Midbrain (tissue), 1 donor: ENCODE results near the gene PHF14.
"Not testable (repeated sequence)": the region's sequence is repeated elsewhere in the genome, so short reads cannot be mapped to it uniquely, and the experiment has no call there.

Experiments
- DNase-seq: peaks from one replicate; lab custom pipeline; 2025; lab: John Stamatoyannopoulos, UW

Gene PHF14

DNA sequence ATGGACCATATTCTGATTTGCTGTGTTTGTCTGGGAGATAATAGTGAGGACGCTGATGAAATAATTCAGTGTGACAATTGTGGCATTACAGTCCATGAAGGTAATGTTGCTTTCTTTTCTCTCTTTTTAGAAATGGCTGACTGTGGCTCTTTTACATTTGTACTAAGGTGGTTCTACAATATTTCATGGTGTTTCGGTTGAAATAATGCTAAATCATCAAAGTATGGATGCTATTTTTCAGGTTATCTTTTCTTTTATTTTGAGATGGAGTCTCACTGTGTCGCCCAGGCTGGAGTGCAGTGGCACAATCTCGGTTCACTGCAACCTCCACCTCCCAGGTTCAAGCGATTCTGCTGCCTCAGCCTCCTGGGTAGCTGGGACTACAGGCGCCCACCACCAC lies 17.1 kb downstream of the PHF14 start:
- DNase-seq: not testable (repeated sequence)

DNA sequence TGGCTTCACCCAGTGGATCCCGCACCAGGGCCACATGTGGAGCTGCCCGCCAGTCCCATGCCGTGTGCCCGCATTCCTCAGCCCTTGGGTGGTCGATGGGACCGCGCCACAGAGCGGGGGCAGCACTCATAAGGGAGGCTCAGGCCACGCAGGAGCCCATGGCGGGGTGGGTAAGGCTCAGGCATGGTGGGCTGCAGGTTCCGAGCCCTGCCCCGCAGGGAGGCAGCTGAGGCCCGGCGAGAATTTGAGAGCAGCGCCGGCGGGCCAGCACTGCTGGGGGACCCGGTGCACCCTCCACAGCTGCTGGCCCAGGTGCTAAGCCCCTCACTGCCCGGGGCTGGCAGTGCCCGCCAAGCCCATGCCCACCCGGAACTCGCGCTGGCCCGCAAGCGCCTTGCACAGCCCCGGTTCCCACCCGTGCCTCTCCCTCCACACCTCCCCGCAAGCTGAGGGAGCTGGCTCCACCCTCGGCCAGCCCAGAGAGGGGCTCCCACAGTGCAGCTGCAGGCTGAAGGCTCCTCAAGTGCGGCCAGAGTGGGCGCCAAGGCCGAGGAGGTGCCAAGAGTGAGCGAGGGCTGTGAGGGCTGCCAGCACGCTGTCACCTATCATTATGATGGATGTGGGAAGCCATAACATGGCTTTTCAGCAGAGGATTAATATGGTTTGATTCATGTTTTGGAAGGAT lies 22.0 kb downstream of the PHF14 start:
- DNase-seq: not testable (repeated sequence)

DNA sequence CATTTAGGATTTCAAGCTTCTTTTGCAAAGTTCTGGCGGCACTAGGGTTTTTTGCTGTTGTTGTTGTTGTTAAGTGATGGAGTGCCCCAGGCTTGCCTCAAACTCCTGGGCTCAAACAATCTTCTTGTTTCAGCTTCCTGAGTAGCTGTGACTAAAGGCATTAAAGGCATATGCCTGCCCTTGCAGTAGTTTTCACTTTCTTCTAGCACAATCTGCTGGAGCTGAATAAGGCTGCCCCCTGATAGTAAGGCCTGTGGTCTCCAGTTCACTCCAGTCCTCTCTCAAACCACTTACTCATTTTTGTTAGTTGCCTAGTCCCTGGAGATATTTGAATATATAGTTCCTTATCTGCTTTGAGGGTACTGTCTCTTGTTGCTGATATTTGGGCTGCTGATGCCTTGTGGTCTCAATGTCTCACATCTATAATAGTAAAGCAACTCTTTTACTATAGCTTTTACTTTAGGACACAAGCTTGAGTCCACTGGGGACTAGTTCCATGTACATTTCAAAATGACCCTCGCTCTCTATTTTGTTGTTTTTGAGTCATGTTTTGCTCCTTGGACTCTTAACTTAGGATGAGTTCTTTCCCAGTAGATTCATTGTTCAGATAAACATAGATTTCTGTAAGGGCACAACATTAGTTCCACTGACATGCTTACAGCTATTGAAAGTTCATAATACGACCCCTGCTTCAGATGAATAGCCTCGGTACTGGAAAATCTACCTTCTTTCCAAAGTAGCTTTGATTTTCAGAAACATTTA lies 25.5 kb downstream of the PHF14 start:
- no peak for DNase-seq

- DNase-seq: no peak
Measured at GRCh38 chr7:11005202-11005601, 31.5 kb downstream of the PHF14 start.

DNA sequence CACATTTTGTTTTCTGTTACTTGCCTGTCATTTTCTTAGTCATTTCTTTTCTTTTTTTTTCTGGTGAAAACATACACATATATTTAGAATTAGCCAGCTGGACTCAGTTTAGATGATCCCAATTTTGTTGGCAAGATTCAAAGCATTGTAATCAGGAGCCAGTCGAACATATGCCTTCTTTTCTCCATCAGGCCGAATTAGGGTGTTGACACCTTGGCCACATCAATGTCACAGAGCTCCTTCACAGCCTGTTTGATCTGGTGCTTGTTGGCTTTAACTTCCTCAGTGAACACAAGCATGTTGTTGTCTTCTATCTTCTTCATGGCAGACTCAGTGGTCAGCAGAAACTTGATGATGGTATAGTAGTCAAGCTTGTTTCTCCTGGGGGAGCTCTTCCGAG lies 32.6 kb downstream of the PHF14 start:
- no peak for DNase-seq

- DNase-seq: no peak
Measured at GRCh38 chr7:11009631-11010030, 36.0 kb downstream of the PHF14 start.

DNA sequence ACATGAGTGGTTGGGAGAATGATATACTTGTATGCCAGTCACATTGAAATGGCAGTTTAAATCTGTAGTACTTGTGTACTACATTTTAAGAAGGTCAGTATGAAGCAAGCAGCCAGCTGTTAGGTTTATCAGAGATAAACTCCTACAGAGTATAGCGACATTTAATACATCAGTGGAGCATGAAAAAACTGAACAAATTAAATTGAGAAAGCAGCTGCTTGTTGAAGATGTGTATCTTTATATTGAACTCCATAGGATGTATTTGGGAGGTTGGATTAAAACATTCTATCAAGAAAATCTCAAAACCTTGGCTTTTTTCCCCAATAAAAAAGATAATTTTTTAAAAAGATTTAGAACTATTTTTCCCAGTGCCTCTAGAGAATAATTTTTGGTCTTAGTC lies 47.8 kb downstream of the PHF14 start:
- no peak for DNase-seq

- no peak for DNase-seq
Measured at GRCh38 chr7:11026452-11027359, 53.0 kb downstream of the PHF14 start.

- no peak for DNase-seq
Measured at GRCh38 chr7:11035661-11036060, 62.0 kb downstream of the PHF14 start.

- no peak for DNase-seq
Measured at GRCh38 chr7:11039974-11040373, 66.3 kb downstream of the PHF14 start.

DNA sequence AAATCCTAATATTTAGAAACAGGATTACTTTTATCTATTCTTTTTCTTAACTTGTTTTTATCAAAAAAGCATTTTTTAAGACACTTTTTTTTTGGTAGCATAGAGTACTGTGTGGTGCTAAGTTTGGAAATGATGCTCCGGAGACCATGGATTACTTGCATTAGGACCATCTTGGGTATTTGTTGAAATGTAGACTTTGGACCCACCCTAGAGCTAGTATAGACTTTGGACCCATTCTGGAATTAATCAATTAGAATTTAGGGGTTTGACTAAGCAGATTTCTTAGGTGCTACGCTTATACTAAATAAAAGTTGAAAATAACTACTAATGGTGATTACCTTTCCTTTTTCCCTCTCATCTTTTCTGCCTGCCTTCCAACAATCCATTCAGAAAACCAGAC lies 80.4 kb downstream of the PHF14 start:
- DNase-seq: no peak

- no peak for DNase-seq
Measured at GRCh38 chr7:11060893-11061292, 87.2 kb downstream of the PHF14 start.

- DNase-seq: no peak
Measured at GRCh38 chr7:11062110-11062509, 88.4 kb downstream of the PHF14 start.

GRCh38 chr7:11069591-11069990 lies 95.9 kb downstream of the PHF14 start:
- no peak for DNase-seq

GRCh38 chr7:11077816-11078215 lies 104.1 kb downstream of the PHF14 start:
- no peak for DNase-seq

DNA sequence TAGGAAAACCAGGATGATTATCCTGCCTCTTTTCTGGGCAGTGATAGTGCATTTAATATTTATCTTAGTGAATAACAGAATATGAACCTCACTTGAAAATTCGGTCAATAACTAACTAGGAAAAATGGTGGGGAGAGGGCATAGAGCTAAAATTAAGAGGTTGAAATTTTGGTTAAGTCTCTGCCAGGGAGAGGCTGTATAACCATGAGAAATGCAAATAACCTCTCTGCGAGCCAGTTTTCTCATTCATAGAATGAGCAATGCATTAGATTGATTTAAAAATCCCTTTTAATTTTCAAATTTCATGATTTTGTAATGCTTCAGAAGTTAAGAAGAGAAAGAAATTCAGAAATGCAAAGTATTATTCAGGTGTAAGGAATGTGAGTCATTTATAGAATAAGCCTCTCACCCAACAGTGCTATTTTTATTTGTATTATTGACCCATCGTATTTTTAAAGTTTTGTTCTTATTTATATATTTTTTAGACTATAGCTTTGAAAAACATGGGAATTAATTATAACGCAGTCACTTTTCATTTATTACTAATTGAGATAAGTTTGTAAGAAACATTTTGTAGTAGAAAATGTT lies 104.7 kb downstream of the PHF14 start:
- DNase-seq: no peak

GRCh38 chr7:11079907-11080306 lies 106.2 kb downstream of the PHF14 start:
- DNase-seq: no peak

GRCh38 chr7:11082121-11082520 lies 108.4 kb downstream of the PHF14 start:
- no peak for DNase-seq

GRCh38 chr7:11082552-11083213 lies 109.0 kb downstream of the PHF14 start:
- no peak for DNase-seq

- DNase-seq: no peak
Measured at GRCh38 chr7:11083214-11083568, 109.5 kb downstream of the PHF14 start.

- DNase-seq: no peak
Measured at GRCh38 chr7:11104578-11104977, 130.9 kb downstream of the PHF14 start.

- no peak for DNase-seq
Measured at GRCh38 chr7:11109659-11110058, 136.0 kb downstream of the PHF14 start.
